HL-60 (cell line): Measurements from ENCODE around the gene PPP1R8.

Experiments used
- DNase-seq, 2 experiments: peaks; one replicate each; pipeline ENCODE4 v3.0.0-alpha.2; 2010 to 2020; ENCODE audit warnings: low read depth in 1 of 2, low spot score in 1 of 2
- H3K27ac ChIP-seq: fragments of 250-450 bp; sonication (Bioruptor Pico); replicated peaks from 2 replicates; pipeline ENCODE4 v1.5.1; 2020; ENCODE audit warnings: mild to moderate bottlenecking, moderate library complexity
- H3K27me3 ChIP-seq: fragments of 250-450 bp; sonication (Bioruptor Pico); 2 replicates; pipeline ENCODE4 v1.5.1; 2021; ENCODE audit warnings: mild to moderate bottlenecking, moderate library complexity; ENCODE audit not compliant: insufficient read depth, poor library complexity, severe bottlenecking
- H3K4me3 ChIP-seq: replicated peaks from 2 replicates; pipeline ENCODE4 v1.5.1; 2011; ENCODE audit warnings: mild to moderate bottlenecking, control low read depth, low read length; ENCODE audit not compliant: insufficient read depth
- GABPA ChIP-seq: IDR thresholded peaks from 2 replicates; pipeline ENCODE4 v1.6.1; 2012; ENCODE audit warnings: low read depth
- POLR2AphosphoS5 ChIP-seq: IDR thresholded peaks from 2 replicates; pipeline ENCODE4 v1.6.1; 2012; ENCODE audit warnings: low read depth
- REST ChIP-seq: IDR thresholded peaks from 2 replicates; pipeline ENCODE4 v1.6.1; 2012; ENCODE audit warnings: low read depth; ENCODE audit not compliant: insufficient replicate concordance
- SPI1 ChIP-seq: IDR thresholded peaks from 2 replicates; pipeline ENCODE4 v1.6.1; 2012; ENCODE audit warnings: low read depth, mild to moderate bottlenecking, borderline replicate concordance
- TF ChIP-seq, protein P1 (sequence below): IDR thresholded peaks from one replicate; pipeline ENCODE4 v1.5.1; 2011; ENCODE audit warnings: low read length, control low read depth, inconsistent platforms; ENCODE audit not compliant: insufficient read depth

Gene PPP1R8

GRCh38 chr1:27816921-27817630 lies 13.5 kb upstream of the PPP1R8 start:
- no peak overlapping the region for H3K4me3 ChIP-seq
- no peaks in the 10 kb centered on the region for H3K27me3 ChIP-seq
- H3K27ac ChIP-seq: no peak overlapping the region
- no peak for DNase-seq
- no peak for TF ChIP-seq SPI1
- TF ChIP-seq POLR2AphosphoS5: no peak
- TF ChIP-seq, protein P1, sequence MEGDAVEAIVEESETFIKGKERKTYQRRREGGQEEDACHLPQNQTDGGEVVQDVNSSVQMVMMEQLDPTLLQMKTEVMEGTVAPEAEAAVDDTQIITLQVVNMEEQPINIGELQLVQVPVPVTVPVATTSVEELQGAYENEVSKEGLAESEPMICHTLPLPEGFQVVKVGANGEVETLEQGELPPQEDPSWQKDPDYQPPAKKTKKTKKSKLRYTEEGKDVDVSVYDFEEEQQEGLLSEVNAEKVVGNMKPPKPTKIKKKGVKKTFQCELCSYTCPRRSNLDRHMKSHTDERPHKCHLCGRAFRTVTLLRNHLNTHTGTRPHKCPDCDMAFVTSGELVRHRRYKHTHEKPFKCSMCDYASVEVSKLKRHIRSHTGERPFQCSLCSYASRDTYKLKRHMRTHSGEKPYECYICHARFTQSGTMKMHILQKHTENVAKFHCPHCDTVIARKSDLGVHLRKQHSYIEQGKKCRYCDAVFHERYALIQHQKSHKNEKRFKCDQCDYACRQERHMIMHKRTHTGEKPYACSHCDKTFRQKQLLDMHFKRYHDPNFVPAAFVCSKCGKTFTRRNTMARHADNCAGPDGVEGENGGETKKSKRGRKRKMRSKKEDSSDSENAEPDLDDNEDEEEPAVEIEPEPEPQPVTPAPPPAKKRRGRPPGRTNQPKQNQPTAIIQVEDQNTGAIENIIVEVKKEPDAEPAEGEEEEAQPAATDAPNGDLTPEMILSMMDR: no peak
- TF ChIP-seq GABPA: no peak
- no peak for TF ChIP-seq REST

DNA sequence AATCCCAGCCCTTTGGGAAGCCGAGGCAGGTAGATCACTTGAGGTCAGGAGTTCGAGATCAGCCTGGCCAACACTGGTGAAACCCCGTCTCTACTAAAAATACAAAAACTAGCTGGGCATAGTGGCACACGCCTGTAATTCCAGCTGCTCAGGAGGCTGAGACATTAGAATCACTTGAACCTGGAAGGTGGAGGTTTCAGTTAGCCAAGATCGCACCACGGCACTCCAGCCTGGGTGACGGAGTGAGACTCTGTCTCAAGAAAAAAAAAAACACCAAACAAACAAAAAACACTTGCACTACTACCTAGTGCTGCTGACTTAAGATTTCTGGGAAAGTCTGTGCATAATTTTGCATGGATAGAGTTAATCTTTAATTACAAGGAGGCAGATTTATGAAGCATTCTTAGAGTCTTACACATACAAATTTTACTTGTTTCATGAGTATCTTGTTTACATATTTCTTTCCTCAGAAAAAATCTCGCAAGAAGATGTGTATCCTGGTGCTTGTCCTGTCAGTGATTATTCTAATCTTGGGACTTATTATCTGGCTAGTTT lies 8.7 kb upstream of the PPP1R8 start:
- Histone ChIP-seq H3K27me3 (no peaks in the 10 kb centered on the region), H3K4me3 (no peak overlapping the region), H3K27ac (no peak overlapping the region)
- no peak for TF ChIP-seq POLR2AphosphoS5
- no peak for TF ChIP-seq SPI1
- no peak for TF ChIP-seq REST
- TF ChIP-seq, protein P1: no peak
- TF ChIP-seq GABPA: no peak
- no peak for DNase-seq

DNA sequence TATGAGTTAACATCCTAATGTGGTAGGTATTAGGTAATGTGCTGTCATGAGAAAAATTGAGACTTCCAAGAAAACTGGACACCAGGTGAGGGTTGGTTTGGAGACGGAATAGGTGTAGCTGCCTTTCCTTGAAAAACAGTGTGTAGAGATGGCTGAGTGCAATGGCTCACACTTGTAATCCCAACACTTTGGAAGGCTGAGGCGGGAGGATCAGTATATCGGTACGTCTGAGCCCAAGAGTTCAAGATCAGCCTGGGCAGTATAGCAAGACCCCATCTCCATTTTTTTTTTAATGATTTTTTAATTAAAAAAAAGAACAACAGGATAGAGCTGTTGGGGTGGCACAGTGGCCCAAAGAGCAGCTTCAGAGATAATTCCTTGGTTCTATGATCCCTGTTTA lies 6.8 kb upstream of the PPP1R8 start:
- no peak overlapping the region for H3K4me3 ChIP-seq
- DNase-seq: no peak
- no peaks in the 10 kb centered on the region for H3K27me3 ChIP-seq

More for the DNA sequence above, 6.8 kb upstream of the PPP1R8 start:
- TF ChIP-seq SPI1 (no peak), POLR2AphosphoS5 (no peak), GABPA (no peak), REST (no peak)
- TF ChIP-seq, protein P1: no peak
- H3K27ac ChIP-seq: no peak overlapping the region
